GM18505 (cell line): ENCODE data around the gene PXK.

Experiments
- ATAC-seq: cut with Tn5 transposase; IDR thresholded peaks from one replicate; pipeline ENCODE4 v1.9.1; 2021; ENCODE audit not compliant: unreplicated experiment
- POLR2A ChIP-seq: IDR thresholded peaks from 4 replicates; pipeline ENCODE4 v1.6.1; 2011; ENCODE audit warnings: borderline replicate concordance; ENCODE audit not compliant: insufficient read depth, insufficient read length; ENCODE audit errors: extremely low read depth

PXK gene

DNA sequence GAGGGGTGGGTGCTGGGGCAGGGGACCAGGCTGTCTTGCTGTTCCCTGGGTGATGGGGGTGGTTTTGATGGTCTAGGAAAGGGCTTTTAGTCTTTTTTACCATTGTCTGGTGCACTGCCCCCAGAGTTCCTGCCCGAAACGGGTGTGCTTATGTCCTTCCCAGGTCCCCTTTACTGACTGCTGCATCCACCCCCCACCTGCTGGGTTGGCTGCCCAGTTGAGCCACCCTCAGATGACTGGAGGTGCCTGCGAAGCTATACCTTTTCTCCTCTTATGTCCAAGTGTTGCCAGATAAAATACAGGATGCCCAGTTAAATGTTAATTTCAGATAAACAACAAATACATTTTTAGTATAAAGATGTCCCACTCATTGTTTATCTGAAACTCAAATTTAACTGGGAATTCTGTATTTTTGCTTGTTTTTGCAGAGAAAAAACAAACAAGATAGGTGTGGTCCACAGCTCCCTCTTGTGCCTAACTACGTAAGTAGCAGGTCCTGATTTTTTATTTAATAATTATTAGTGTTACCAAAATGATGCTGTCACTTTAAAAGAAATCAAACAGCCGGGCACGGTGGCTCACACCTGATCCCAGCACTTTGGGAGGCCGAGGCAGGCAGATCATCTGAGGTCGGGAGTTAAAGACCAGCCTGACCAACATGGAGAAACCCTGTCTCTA is 32.7 kb upstream of the PXK start:
- no peak for ATAC-seq
- no peak for TF ChIP-seq POLR2A

DNA sequence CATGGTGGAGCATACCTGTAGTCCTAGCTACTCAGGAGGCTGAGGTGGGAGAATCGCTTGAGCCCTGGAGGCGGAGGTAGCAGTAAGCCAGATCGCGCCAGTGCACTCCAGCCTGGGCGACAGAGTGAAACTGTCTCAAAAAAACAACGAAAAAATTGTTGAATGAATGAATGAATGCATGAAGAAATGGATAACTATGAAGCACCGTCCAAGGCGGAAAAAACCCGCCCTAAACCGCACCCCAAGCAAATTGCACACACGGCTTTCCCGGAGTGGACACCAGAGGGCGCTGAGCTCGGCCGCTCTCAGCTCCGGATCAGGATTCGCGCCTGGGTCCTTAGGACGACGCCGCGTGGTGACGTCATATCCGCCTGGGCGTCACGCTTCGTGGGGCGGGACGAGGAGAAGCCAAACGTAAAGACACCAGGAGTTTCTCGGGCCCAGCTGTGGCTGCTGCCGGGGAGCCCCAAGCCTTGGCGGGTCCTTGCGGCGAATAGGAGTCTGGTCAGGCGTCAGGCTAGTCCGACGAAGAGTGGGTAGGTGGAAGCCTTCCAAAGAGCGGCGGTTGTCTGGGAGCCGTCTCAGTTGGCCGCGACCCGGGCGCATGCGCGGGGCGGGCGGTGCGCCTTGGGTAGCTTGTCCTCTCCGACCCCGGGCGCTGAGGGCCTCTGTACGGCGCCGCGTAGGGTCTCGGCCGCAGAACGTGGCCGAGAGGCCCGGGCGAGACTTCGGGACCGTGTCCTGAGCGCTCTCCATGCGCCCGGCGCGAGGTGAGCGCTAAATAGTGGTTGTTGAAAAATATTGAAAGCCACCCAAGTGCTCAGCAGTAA is 26.6 kb upstream of the PXK start, which contains the start of the genes HTD2 and RPP14:
Gene HTD2, plus strand, starts transcription at position 639 of the 830 bp plus-strand sequence. CDS start 11,094 bp downstream, outside the sequence.
Gene RPP14, plus strand, starts transcription at position 364 of the 830 bp plus-strand sequence. CDS start 4,085 bp downstream, outside the sequence.
- ATAC-seq: peak; percentile 91
- TF ChIP-seq POLR2A: peak; percentile 93

DNA sequence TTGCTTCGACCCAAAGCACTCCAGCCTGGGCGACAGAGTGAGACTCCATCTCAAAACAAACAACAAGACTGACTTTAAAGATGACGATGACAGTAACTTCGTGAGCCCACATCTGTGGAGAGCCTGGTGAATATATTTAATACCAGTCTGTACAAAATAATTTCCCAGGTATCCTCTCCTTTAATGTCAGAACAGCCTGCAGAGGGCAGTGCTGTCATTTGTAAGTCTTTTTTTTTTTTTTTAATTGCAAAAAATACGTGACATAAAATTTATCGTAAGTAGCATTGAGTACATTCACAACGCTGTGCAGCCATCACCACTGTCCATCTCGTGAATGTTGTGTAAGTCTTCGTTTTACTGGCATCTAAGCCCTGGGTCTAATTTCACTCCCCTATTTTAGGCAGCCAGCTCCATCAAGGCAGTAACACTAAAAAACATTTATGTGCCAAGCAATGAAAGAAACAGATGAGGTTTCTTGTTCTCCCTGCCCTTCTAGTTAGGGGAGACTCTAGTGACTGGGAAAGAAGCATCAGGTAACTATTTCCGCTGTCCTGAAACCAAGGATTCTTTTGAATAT is 25.0 kb upstream of the PXK start:
- TF ChIP-seq POLR2A: no peak
- no peak for ATAC-seq

DNA sequence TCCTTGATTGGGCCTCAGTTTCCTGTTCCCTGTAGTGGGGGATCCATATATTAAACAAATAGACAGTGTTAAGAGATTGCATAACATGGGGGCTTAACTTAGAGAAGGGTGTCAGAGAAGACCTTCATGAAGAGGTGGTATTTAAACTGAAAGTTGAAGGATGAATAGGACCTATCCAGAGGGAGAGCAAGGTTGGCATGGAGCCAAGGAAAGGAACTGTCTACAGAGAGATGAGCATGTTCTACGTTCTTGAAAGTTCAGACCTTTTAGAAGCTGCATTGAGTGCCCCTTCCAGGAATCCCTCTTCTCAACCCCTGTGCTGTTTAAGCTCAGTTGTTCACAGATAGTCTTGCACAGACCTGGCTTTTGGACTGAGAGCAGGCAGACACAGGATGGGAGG is 24.0 kb upstream of the PXK start:
- no peak for TF ChIP-seq POLR2A
- no peak for ATAC-seq

DNA sequence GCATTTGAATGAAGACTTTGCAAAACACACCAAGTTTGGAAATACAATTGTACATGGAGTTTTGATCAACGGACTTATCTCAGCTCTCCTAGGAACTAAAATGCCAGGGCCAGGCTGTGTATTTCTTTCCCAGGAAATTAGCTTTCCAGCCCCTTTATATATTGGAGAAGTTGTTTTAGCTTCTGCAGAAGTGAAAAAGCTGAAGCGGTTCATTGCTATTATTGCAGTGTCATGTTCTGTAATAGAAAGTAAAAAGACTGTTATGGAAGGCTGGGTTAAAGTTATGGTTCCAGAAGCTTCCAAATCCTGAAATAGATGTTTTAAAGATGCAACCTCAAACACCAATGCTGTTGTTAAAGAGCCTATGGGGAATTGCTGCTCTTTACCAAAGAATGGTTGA is 14.9 kb upstream of the PXK start:
- no peak for ATAC-seq
- no peak for TF ChIP-seq POLR2A

DNA sequence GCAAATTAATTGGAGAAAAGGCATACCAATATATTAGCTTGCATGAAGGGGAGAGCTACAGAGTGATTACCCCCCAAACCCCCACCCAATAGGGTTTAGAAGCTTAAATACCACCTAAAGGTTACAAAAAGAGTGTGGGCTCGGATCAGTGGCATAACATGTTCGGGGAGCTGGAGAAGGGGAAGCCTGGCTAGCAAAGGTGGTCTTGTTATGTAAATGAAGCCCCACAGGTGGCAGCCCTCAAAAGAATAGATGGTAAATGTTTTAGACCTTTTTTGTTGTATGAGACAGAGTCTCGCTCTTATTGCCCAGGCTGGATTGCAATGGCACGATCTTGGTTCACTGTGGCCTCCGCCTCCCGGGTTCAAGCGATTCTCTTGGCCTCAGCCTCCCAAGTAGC is 10.9 kb upstream of the PXK start:
- TF ChIP-seq POLR2A: no peak
- no peak for ATAC-seq

DNA sequence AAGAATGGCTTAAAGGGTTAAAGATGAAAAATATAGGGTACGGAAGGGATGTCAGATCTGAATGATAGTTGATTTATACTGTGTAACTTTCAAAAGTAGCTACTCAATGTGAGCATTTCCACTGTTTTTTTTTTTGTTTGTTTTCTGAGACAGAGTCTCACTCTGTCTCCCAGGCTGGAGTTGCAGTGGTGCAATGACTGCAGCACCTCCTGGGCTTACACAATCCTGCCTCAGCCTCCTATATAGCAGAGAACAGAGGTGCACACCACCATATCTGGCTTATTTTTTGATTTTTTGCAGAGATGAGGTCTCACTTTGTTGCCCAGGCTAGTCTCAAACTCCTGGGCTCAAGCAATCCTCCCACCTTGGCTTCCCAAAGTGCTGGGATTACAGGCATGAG is 9.9 kb upstream of the PXK start:
- ATAC-seq: no peak
- TF ChIP-seq POLR2A: no peak

DNA sequence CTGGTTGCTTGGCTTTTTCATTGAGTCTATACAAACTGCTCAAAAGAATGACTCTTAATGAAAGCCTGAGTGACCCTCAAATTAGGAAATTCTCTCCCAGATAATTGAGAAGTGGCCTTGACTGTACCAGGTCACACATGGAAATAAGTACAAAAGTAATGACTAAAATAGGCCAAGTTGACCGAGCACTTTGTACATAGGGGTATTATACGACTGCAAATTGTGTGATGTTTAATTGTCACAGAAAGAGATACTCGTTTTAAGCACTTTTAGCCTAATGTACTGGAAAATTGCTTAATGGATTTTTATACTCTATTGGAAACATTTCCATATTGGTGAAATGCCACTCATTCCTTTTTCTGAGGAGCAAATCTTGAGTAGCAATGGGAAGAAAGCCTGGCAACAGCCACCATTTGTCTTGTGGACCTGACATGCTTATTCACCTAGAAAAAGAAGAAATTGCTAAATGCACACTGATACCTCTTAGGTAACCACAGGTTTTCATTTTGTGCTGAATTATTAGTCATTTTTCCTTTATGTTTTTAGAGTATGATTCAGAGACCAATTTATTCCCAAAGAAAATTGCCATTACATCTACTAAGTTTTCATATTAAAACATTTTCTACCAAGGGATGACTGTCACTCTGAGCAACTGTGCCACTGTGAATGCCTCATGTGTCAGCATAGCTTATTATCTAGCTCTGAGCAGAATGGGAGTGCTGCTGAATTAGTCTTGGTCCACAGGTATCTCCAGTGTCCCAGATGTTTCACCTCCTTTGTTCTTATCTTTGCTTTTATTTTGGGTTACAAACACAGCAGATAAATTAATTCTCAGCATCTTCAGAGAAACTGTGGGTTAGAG is 8.9 kb upstream of the PXK start:
- no peak for ATAC-seq
- TF ChIP-seq POLR2A: no peak

DNA sequence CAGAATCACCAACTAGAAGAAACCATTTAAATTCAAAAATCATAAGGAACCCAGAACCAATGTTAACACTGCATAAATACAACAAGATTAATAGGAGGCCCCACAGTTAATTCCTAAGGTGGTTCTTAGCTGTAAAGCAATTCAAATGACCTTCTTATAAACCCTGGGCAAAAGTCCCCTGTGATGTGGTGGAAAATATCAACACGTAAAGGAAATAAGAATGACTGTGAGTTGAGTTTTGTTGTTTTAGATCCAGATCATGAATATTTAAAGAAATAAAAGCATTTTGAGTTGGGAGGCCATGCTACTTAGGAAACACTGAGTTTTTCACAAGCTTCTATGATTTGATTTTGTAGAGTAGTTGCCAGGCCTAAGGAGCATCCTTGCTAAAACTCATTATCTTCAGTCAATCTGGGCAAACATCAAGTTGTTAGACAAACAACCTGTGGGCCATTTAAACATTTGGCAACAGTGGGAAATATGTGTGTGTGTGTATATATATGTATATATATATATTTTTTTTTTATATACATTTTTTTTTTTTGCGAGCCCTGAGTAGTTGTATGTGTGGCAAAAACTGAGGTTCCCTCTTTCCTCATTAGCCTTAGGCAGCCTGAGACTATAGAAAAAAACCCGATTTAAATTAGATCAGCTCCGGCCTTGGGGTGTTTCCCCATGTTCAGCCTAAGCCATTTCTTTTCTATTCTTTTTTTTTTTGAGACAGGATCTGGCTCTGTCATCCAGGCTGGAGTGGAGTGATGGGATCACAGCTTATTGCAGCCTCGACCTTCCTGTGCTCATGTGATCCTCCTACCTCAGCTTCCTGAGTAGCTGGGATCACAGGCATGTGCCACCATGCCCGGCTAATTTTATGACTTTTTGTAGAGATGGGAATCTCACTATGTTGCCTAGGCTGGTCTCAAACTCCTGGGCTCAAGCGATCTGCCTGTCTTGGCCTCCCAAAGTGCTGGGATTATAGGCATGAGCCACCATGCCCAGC is 8.0 kb upstream of the PXK start:
- ATAC-seq: no peak
- no peak for TF ChIP-seq POLR2A

DNA sequence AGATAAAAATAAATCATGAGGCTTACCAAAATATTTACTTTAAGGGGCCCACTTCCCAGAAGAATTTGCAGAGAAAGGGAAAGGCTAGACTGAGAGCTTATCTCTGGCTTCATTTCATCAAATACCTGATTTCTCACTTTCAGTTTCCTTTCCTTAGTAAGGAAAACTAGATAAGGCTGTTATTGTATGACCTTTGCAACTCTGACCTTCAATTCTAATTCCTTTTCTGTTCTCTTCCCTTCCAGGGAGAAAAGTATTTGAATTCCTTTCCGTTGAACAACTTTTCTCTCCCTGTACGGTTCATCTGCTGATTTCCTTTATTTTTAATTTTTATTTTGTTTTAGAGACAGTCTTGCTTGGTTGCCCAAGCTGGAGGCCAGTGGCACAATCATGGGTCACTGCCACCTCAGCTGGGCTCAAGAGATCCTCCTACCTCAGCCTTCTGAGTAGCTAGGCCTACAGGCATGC is 7.1 kb upstream of the PXK start:
- TF ChIP-seq POLR2A: no peak
- no peak for ATAC-seq

DNA sequence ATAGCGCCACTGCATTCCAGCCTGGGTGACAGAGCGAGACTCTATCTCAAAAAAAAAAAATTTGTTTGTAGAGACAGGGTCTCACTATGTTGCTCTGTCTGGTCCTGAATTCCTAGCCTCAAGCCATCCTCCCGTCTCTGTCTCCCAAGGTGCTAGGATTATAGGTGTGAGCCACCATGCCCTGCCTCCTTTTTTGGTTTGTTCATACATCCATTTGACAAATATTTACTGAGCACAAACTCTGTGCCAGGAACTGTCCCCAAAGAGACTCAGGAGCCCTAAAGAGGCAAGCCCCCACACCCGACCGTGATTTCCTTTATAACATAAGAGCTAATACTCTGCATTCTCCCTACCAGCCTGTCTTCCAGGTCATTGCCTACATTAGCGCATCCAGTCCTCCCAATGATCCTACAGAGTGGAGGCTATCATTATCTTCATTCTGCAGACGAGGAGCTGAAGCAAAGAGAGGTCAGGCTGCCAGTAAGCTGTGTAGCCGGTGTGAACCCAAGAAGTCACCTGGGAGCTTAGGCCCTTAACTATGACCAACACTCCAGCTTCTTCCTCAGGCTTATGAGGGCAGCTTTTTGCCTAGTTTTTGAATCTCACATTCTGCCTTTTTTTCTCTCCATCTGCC is 6.3 kb upstream of the PXK start:
- TF ChIP-seq POLR2A: no peak
- no peak for ATAC-seq
